Activated naive CD8-positive, alpha-beta T cell treated with anti-CD3 and anti-CD28 coated beads for 36 hours (primary cell): ENCODE results near the gene PBOV1. TPM values are rescaled to one million over a fixed set of nuclear protein-coding genes. Genes with fewer than 3 reads are reported as not detected.

ENCODE experiments used
- DNase-seq: peaks from one replicate; pipeline ENCODE4 v3.0.0; 2021
- H3K27ac Mint-ChIP-seq: one replicate; pipeline ENCODE4 v1.8.0; 2022; ENCODE audit warnings: mild to moderate bottlenecking, moderate library complexity, mixed read lengths
- H3K27me3 Mint-ChIP-seq: one replicate; pipeline ENCODE4 v1.8.0; 2022; ENCODE audit warnings: mild to moderate bottlenecking, mixed read lengths
- H3K36me3 Mint-ChIP-seq: one replicate; pipeline ENCODE4 v1.8.0; 2021; ENCODE audit warnings: mild to moderate bottlenecking, mixed read lengths
- H3K4me1 Mint-ChIP-seq: one replicate; pipeline ENCODE4 v1.8.0; 2021; ENCODE audit warnings: mixed read lengths
- H3K4me3 Mint-ChIP-seq: one replicate; pipeline ENCODE4 v1.8.0; 2022; ENCODE audit warnings: mild to moderate bottlenecking, moderate library complexity, mixed read lengths
- H3K9me3 Mint-ChIP-seq: one replicate; pipeline ENCODE4 v1.8.0; 2022; ENCODE audit warnings: mixed read lengths
- total RNA-seq, 2 experiments: library from RNA; stranded (reverse); gene quantifications; one replicate each; pipeline ENCODE4 v1.2.3, GENCODE V29; 2021

Gene PBOV1
- total RNA-seq, 2 experiments from 2014 or later, result not detected

DNA sequence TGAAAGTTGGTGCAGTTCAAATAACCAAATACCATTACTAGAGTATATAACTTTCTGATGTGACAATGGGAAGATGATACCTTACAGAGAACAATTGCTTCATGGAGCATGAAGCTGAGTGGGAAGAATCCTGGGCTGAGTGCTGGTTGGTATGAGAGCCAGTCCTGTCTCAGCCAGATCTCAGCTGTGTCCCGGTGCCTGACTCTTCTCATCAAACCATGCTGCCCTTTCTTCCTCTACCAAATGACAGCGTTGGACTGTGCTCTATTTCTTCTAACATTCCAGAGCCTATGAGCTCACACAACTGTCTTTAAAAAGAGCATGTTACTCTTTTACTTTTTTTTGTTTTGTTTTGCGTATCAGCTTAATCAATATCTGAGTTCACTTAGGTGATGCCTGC lies 27.5 kb upstream of the PBOV1 start:
- Mint-ChIP-seq H3K4me1 (no peaks in the 10 kb centered on the region), H3K4me3 (no peak overlapping the region), H3K36me3 (no peaks in the 10 kb centered on the region), H3K9me3 (no peaks in the 10 kb centered on the region), H3K27me3 (peaks cover 23% of the 10 kb centered on the region), H3K27ac (no peak overlapping the region)
- no peak for DNase-seq

GRCh38 chr6:138242987-138243592 lies 24.8 kb upstream of the PBOV1 start:
- DNase-seq, result no peak
- Mint-ChIP-seq H3K4me3 (no peak overlapping the region), H3K27me3 (peaks cover 30% of the 10 kb centered on the region), H3K27ac (no peak overlapping the region), H3K36me3 (no peaks in the 10 kb centered on the region), H3K4me1 (no peaks in the 10 kb centered on the region), H3K9me3 (no peaks in the 10 kb centered on the region)

DNA sequence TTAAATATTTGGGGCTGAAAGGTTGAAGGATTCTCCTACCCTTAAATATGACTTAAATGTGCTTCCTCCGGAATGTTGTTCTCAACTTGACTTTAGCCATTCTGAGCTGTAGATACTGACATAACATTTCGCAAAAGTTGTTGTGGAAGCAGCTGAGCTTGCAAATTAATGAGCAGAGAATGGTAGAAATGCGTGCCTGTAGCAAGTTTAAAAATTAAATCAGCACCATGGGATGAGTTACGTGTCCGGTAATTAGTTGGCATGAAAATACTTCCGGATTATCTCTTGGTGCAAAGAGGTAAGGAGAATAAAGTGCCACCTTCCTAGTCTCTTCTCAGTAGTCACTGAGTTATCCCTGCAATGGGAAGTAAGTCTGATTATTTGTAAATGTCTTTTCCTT lies 23.6 kb upstream of the PBOV1 start:
- Mint-ChIP-seq H3K36me3 (no peaks in the 10 kb centered on the region), H3K4me3 (no peak overlapping the region), H3K27ac (no peak overlapping the region), H3K27me3 (peaks cover 35% of the 10 kb centered on the region), H3K9me3 (no peaks in the 10 kb centered on the region), H3K4me1 (no peaks in the 10 kb centered on the region)
- no peak for DNase-seq

GRCh38 chr6:138241381-138241780 lies 23.1 kb upstream of the PBOV1 start:
- no peak overlapping the region for H3K27ac Mint-ChIP-seq
- no peak for DNase-seq
- no peaks in the 10 kb centered on the region for H3K9me3 Mint-ChIP-seq
- no peak overlapping the region for H3K4me3 Mint-ChIP-seq
- H3K4me1 Mint-ChIP-seq, result no peaks in the 10 kb centered on the region
- peaks cover 33% of the 10 kb centered on the region for H3K27me3 Mint-ChIP-seq
- H3K36me3 Mint-ChIP-seq, result no peaks in the 10 kb centered on the region

DNA sequence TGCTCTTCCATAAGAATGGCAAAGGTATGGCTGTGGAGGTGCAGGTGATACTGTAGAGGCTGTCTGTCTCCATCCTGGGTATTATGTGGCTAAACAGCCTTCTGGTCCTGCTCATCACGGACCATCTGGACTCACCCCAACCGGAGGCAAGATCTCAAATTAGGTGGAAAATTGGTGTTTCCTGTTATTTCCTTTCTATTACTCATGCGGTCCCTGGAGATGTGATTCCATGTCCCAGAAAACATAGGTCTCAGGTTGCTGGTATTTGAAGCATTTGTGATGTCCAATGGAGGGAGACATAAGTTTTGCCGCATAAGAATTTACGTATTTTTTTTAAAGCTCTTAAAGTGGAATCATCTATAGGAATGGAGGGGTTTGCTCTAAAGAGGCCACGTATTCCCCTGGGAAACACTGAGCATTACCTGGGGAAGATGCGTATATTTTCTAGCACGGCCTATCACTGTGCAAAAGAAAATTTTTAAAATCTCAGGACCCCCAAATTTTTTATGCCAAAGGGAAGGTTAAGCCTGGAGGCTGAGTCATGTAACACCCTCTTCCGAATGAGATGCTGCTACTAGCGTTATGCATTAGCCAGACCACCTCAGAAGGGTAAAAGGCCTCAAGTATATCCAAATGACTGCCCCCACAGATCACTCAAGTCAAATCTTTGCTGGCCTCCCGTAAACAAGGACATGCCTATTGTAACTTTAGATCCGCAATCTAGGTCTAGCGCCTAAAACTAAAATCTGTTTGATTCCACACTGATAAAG lies 22.4 kb upstream of the PBOV1 start:
- H3K27me3 Mint-ChIP-seq, result peaks cover 29% of the 10 kb centered on the region
- H3K4me1 Mint-ChIP-seq, result no peaks in the 10 kb centered on the region
- H3K4me3 Mint-ChIP-seq, result no peak overlapping the region
- DNase-seq, result no peak
- H3K27ac Mint-ChIP-seq, result no peak overlapping the region
- H3K9me3 Mint-ChIP-seq, result no peaks in the 10 kb centered on the region
- H3K36me3 Mint-ChIP-seq, result no peaks in the 10 kb centered on the region

GRCh38 chr6:138239774-138240173 lies 21.5 kb upstream of the PBOV1 start:
- Mint-ChIP-seq H3K4me3 (no peak overlapping the region), H3K36me3 (no peaks in the 10 kb centered on the region), H3K9me3 (no peaks in the 10 kb centered on the region), H3K27me3 (peaks cover 29% of the 10 kb centered on the region), H3K4me1 (no peaks in the 10 kb centered on the region), H3K27ac (no peak overlapping the region)
- DNase-seq, result no peak

DNA sequence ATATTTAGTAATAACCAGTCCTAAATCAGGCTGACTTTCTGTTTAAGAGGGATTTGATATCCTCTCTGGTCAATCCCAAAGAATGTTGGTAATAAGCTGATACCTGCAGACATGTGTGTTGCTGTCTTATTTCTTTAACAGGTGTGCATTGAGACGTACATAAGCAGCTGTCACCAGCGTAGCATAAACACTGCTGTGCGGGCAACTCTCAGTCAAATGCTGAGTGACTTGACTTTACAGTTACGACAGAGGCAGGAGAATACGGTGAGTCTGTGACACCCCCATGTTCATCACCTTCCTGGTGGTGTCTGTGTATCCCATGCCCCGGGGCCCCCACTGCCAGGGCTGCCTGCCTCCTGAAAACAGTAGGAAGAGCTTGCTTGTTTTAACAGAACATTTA lies 20.1 kb upstream of the PBOV1 start:
- no peak overlapping the region for H3K27ac Mint-ChIP-seq
- H3K27me3 Mint-ChIP-seq, result peaks cover 31% of the 10 kb centered on the region
- no peak for DNase-seq
- no peaks in the 10 kb centered on the region for H3K36me3 Mint-ChIP-seq
- no peaks in the 10 kb centered on the region for H3K9me3 Mint-ChIP-seq
- H3K4me3 Mint-ChIP-seq, result no peak overlapping the region
- no peaks in the 10 kb centered on the region for H3K4me1 Mint-ChIP-seq

DNA sequence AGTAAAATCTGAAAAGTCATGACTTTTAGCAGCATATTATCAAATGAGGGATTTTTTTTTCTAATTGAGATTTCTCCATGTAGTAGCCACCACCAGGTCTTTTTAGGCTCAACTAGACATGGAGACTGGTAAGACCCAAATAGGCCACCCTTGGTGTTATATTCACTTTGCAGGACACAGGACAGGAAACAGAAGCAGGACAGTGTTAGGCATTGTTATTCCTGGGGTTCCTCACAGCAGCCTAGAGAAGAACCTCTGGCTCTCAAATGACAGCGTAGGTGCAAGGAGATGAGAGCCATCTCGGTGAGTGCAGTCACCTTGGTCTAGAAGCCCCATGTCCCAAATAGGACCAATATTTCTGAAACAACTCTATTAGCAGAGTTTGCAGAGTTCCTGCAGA lies 19.2 kb upstream of the PBOV1 start:
- Mint-ChIP-seq H3K9me3 (no peaks in the 10 kb centered on the region), H3K36me3 (no peaks in the 10 kb centered on the region), H3K27me3 (peaks cover 25% of the 10 kb centered on the region), H3K4me3 (no peak overlapping the region), H3K27ac (no peak overlapping the region), H3K4me1 (no peaks in the 10 kb centered on the region)
- DNase-seq, result no peak

- DNase-seq, result no peak
- H3K36me3 Mint-ChIP-seq, result no peaks in the 10 kb centered on the region
- H3K27me3 Mint-ChIP-seq, result peaks cover 17% of the 10 kb centered on the region
- no peak overlapping the region for H3K27ac Mint-ChIP-seq
- H3K4me3 Mint-ChIP-seq, result no peak overlapping the region
- no peaks in the 10 kb centered on the region for H3K4me1 Mint-ChIP-seq
- no peaks in the 10 kb centered on the region for H3K9me3 Mint-ChIP-seq
Observed at GRCh38 chr6:138235693-138236092, 17.4 kb upstream of the PBOV1 start.

- no peak for DNase-seq
- no peak overlapping the region for H3K4me3 Mint-ChIP-seq
Observed at GRCh38 chr6:138235205-138235604, 16.9 kb upstream of the PBOV1 start.

DNA sequence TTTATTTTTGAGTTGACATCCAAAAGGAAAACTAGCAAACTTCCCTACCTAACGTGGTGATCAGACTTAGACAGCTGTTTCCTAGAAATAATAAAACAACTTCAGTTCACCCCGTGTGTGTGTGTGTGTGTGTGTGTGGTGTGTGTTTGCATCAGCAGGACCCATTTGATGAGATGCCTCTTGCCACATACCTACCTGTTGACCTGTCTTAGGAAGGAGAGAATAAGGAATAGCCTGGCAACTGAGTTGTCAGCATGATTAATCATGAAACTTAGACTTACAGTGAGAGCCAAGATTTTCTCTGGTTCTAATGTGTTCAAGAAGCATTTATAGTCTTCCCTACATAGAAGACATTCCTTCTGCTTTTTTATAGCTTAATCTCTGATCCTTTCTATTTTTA lies 16.1 kb upstream of the PBOV1 start:
- DNase-seq, result no peak
- H3K4me1 Mint-ChIP-seq, result no peaks in the 10 kb centered on the region
- H3K4me3 Mint-ChIP-seq, result no peak overlapping the region
- H3K27ac Mint-ChIP-seq, result no peak overlapping the region
- no peaks in the 10 kb centered on the region for H3K9me3 Mint-ChIP-seq
- H3K27me3 Mint-ChIP-seq, result peaks cover 18% of the 10 kb centered on the region
- no peaks in the 10 kb centered on the region for H3K36me3 Mint-ChIP-seq

More at GRCh38 chr6:138235205-138235604, 16.9 kb upstream of the PBOV1 start:
- Mint-ChIP-seq H3K27ac (no peak overlapping the region), H3K4me1 (no peaks in the 10 kb centered on the region), H3K27me3 (peaks cover 14% of the 10 kb centered on the region), H3K36me3 (no peaks in the 10 kb centered on the region), H3K9me3 (no peaks in the 10 kb centered on the region)

GRCh38 chr6:138231381-138231886 lies 13.1 kb upstream of the PBOV1 start:
- H3K36me3 Mint-ChIP-seq, result no peaks in the 10 kb centered on the region
- no peaks in the 10 kb centered on the region for H3K9me3 Mint-ChIP-seq
- H3K27ac Mint-ChIP-seq, result no peak overlapping the region
- DNase-seq, result no peak
- no peak overlapping the region for H3K4me3 Mint-ChIP-seq
- peaks cover 9% of the 10 kb centered on the region for H3K27me3 Mint-ChIP-seq
- H3K4me1 Mint-ChIP-seq, result no peaks in the 10 kb centered on the region

- H3K4me3 Mint-ChIP-seq, result no peak overlapping the region
- DNase-seq, result no peak
Observed at GRCh38 chr6:138230759-138231380, 12.6 kb upstream of the PBOV1 start.

GRCh38 chr6:138230221-138230620 lies 11.9 kb upstream of the PBOV1 start:
- no peak overlapping the region for H3K4me3 Mint-ChIP-seq

More at GRCh38 chr6:138230759-138231380, 12.6 kb upstream of the PBOV1 start:
- Mint-ChIP-seq H3K27me3 (peaks cover 9% of the 10 kb centered on the region), H3K36me3 (no peaks in the 10 kb centered on the region), H3K9me3 (no peaks in the 10 kb centered on the region), H3K27ac (no peak overlapping the region), H3K4me1 (no peaks in the 10 kb centered on the region)

DNA sequence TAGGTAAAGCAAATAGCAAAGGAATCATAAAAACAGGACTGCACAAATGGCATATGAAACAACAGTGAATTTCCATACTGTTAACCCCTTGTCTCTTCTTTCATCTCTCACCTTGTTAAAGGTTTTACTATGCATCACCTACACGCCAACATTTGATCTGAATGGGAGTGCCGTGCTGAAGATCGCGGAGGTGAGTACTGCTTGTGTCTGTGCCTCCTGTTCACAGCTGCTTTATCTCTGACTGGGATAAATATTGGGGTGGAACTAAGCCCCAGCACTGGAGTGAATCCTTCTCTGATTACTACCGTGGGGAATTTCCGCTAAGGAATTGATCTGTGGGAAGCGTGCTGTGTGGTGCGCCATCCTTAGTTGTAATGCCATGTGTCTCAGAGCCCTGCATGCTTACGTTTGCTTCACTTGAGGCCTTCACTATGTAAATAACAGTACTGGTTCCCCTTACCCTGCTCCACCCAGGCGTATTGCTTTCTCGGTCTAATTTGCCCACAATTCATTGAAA lies 11.4 kb upstream of the PBOV1 start:
- DNase-seq, result no peak
- Mint-ChIP-seq H3K4me1 (no peaks in the 10 kb centered on the region), H3K27ac (no peak overlapping the region), H3K9me3 (no peaks in the 10 kb centered on the region), H3K27me3 (peaks cover 9% of the 10 kb centered on the region), H3K36me3 (no peaks in the 10 kb centered on the region), H3K4me3 (no peak overlapping the region)

More at GRCh38 chr6:138230221-138230620, 11.9 kb upstream of the PBOV1 start:
- peaks cover 9% of the 10 kb centered on the region for H3K27me3 Mint-ChIP-seq
- H3K27ac Mint-ChIP-seq, result no peak overlapping the region
- no peaks in the 10 kb centered on the region for H3K4me1 Mint-ChIP-seq
- no peak for DNase-seq
- no peaks in the 10 kb centered on the region for H3K9me3 Mint-ChIP-seq
- H3K36me3 Mint-ChIP-seq, result no peaks in the 10 kb centered on the region
